Smooth muscle cell (in vitro differentiated cells): ENCODE results near the gene ZC3H12C. TPM values are rescaled to one million over a fixed set of nuclear protein-coding genes. Genes with fewer than 3 reads are reported as not detected.

ENCODE experiments used
- DNase-seq: peaks from one replicate; lab custom pipeline; 2025; ENCODE audit not compliant: unreplicated experiment; lab: John Stamatoyannopoulos, UW
- H2AFZ ChIP-seq: fragments of 200-600 bp; sonication (generic); 2 replicates; pipeline ENCODE4 v1.6.0; 2016; ENCODE audit warnings: antibody characterized with exemption, low read depth, mild to moderate bottlenecking
- H3F3A ChIP-seq: fragments of 200-600 bp; sonication (generic); 2 replicates; pipeline ENCODE4 v1.6.0; 2017; ENCODE audit warnings: antibody characterized with exemption, low read depth
- H3K27ac ChIP-seq: fragments of 200-600 bp; sonication (generic); 2 replicates; pipeline ENCODE4 v1.5.1; 2016; ENCODE audit warnings: low read depth, mild to moderate bottlenecking
- H3K27me3 ChIP-seq: fragments of 200-600 bp; sonication (generic); 2 replicates; pipeline ENCODE4 v1.6.1; 2016; ENCODE audit warnings: low read depth, mild to moderate bottlenecking
- H3K36me3 ChIP-seq: fragments of 200-600 bp; sonication (generic); 2 replicates; pipeline ENCODE4 v1.5.1; 2016; ENCODE audit warnings: low read depth
- H3K4me1 ChIP-seq: fragments of 200-600 bp; sonication (generic); 2 replicates; pipeline ENCODE4 v1.5.1; 2016; ENCODE audit warnings: low read depth
- H3K4me2 ChIP-seq: fragments of 200-600 bp; sonication (generic); 2 replicates; pipeline ENCODE4 v1.6.0; 2016; ENCODE audit warnings: mild to moderate bottlenecking
- H3K4me3 ChIP-seq: fragments of 200-600 bp; sonication (generic); 2 replicates; pipeline ENCODE4 v1.5.1; 2016; ENCODE audit warnings: mild to moderate bottlenecking
- H3K79me2 ChIP-seq: fragments of 200-600 bp; sonication (generic); 2 replicates; pipeline ENCODE4 v1.6.0; 2016; ENCODE audit warnings: low read depth, mild to moderate bottlenecking
- H3K9ac ChIP-seq: fragments of 200-600 bp; sonication (generic); 2 replicates; pipeline ENCODE4 v1.6.0; 2016; ENCODE audit warnings: low read depth
- H3K9me3 ChIP-seq: fragments of 200-600 bp; sonication (generic); replicated peaks from 2 replicates; pipeline ENCODE4 v1.5.1; 2016; ENCODE audit warnings: low read depth
- H4K20me1 ChIP-seq: fragments of 200-600 bp; sonication (generic); 2 replicates; pipeline ENCODE4 v1.6.0; 2016; ENCODE audit warnings: low read depth
- WGBS: methylation state at CpG from one replicate; pipeline ENCODE4 v1.1.7; 2016; ENCODE audit warnings: low lambda C conversion rate; 5-methylcytosine and 5-hydroxymethylcytosine counted together
- polyA plus RNA-seq: library from polyadenylated mRNA; unstranded; fragments of >200 nt; fragmentation: Nextera tagmentation; extraction: Ambion mirVana; gene quantifications from 2 replicates; pipeline ENCODE4 v1.2.1, GENCODE V29; 2016
- total RNA-seq: library from RNA; depleted of rRNA; stranded (reverse); fragments of >200 nt; gene quantifications from 2 replicates; pipeline ENCODE4 v1.2.3, GENCODE V29; 2014
- TF ChIP-seq, protein P1 (sequence below): fragments of 200-600 bp; sonication (generic); IDR thresholded peaks from 2 replicates; pipeline ENCODE4 v1.5.1; 2017; ENCODE audit warnings: borderline replicate concordance, mild to moderate bottlenecking, antibody characterized with exemption; ENCODE audit not compliant: insufficient read depth, poor library complexity, severe bottlenecking

ZC3H12C gene
- total and polyA plus RNA-seq, 2 experiments from 2014 or later = 1.9 to 10.6 TPM

DNA sequence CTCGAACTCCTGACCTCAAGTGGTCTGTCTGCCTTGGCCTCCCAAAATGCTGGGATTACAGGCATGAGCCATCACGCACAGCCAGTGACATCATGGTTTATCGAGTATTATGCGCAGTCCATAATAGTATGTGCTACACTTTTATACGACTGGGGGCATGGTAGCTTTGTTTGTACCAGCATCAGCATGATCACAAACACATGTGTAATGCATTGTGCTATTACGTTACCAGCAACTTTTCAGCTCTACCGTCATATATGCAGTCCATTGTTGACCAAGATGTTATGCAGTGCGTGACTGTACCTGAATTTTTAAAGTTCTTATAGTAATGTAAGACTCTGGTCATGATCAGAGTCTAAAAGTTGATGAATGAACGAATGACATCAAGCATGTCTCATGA, 67.9 kb downstream of the ZC3H12C start:
- H3K4me2 ChIP-seq = no peak overlapping the region
- no peak overlapping the region for H3K9ac ChIP-seq
- H3K36me3 ChIP-seq = no peaks in the 10 kb centered on the region
- no peaks in the 10 kb centered on the region for H3K79me2 ChIP-seq
- H4K20me1 ChIP-seq = no peaks in the 10 kb centered on the region
- no peaks in the 10 kb centered on the region for H3K4me1 ChIP-seq
- H3K4me3 ChIP-seq = no peak overlapping the region
- H3K27me3 ChIP-seq = no peaks in the 10 kb centered on the region
- no peaks in the 10 kb centered on the region for H3F3A ChIP-seq
- WGBS = over 99% methylated on average over 9 of the region's 9 CpGs
- no peak for DNase-seq
- no peak overlapping the region for H2AFZ ChIP-seq
- no peak overlapping the region for H3K27ac ChIP-seq
- TF ChIP-seq, protein P1, sequence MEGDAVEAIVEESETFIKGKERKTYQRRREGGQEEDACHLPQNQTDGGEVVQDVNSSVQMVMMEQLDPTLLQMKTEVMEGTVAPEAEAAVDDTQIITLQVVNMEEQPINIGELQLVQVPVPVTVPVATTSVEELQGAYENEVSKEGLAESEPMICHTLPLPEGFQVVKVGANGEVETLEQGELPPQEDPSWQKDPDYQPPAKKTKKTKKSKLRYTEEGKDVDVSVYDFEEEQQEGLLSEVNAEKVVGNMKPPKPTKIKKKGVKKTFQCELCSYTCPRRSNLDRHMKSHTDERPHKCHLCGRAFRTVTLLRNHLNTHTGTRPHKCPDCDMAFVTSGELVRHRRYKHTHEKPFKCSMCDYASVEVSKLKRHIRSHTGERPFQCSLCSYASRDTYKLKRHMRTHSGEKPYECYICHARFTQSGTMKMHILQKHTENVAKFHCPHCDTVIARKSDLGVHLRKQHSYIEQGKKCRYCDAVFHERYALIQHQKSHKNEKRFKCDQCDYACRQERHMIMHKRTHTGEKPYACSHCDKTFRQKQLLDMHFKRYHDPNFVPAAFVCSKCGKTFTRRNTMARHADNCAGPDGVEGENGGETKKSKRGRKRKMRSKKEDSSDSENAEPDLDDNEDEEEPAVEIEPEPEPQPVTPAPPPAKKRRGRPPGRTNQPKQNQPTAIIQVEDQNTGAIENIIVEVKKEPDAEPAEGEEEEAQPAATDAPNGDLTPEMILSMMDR = no peak
- no peaks in the 10 kb centered on the region for H3K9me3 ChIP-seq

DNA sequence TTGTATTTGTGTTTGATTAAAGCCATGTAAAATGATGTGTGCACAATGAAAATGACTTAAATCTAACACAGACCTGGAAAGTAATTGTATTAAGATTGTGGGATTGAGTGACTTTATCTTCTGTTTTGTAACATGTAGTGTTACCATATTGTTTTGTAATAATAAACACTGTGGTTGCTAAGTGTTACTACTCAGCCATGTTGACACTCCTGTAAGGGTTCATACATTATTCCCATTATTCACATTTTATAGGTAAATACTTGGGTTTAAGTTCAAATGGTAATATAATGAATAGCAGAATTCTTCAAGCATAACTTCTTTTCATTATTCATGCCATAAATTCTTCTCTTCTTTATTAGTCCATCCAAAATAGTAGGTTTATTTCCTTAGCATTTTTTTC, 69.0 kb downstream of the ZC3H12C start:
- Histone ChIP-seq H3K27ac (no peak overlapping the region), H3K4me1 (no peaks in the 10 kb centered on the region), H3K79me2 (no peaks in the 10 kb centered on the region), H2AFZ (no peak overlapping the region), H3K9ac (no peak overlapping the region), H3K4me2 (no peak overlapping the region), H3F3A (no peaks in the 10 kb centered on the region), H3K27me3 (no peaks in the 10 kb centered on the region), H4K20me1 (no peaks in the 10 kb centered on the region), H3K9me3 (no peaks in the 10 kb centered on the region), H3K4me3 (no peak overlapping the region), H3K36me3 (no peaks in the 10 kb centered on the region)
- TF ChIP-seq, protein P1 = no peak
- no peak for DNase-seq

DNA sequence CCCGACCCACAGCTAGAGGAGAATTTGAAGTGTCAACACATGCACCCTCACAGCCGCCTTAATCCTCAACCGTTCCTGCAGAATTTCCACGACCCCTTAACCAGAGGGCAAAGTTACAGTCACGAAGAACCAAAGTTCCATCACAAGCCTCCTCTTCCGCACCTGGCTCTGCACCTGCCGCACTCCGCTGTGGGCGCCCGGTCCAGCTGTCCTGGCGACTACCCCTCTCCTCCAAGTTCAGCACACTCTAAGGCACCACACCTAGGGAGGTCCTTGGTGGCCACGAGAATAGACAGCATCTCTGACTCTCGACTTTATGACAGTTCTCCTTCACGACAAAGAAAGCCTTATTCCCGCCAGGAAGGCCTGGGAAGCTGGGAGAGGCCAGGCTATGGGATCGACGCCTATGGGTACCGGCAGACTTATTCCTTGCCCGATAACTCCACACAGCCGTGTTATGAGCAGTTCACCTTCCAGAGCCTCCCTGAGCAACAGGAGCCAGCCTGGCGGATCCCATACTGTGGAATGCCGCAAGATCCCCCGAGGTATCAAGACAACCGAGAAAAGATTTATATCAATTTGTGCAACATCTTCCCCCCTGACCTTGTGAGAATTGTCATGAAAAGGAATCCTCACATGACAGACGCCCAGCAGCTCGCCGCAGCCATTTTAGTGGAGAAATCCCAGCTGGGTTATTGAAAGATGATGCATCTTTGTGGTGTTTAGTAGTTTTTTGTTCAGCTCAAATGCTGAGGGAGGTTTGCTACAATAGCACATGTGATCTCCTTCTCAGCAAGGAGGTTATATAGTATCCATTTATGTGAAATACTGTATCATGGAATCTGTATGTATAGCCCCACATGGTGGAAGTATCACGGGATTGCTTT, 72.1 kb downstream of the ZC3H12C start:
- no peaks in the 10 kb centered on the region for H4K20me1 ChIP-seq
- DNase-seq = no peak
- no peak overlapping the region for H2AFZ ChIP-seq
- TF ChIP-seq, protein P1 = no peak
- no peaks in the 10 kb centered on the region for H3K27me3 ChIP-seq
- WGBS = 97% methylated on average over 28 of the region's 28 CpGs
- no peaks in the 10 kb centered on the region for H3K9me3 ChIP-seq
- H3K79me2 ChIP-seq = no peaks in the 10 kb centered on the region
- no peak overlapping the region for H3K4me2 ChIP-seq
- H3K9ac ChIP-seq = no peak overlapping the region
- H3K4me3 ChIP-seq = no peak overlapping the region
- H3K27ac ChIP-seq = no peak overlapping the region
- no peaks in the 10 kb centered on the region for H3K36me3 ChIP-seq
- no peaks in the 10 kb centered on the region for H3K4me1 ChIP-seq
- no peaks in the 10 kb centered on the region for H3F3A ChIP-seq
